Upper lobe of left lung (tissue), 4 donors: Measurements from ENCODE around the gene ROBO1.

ENCODE experiments used
- POLR2A ChIP-seq, 4 donors: fragments of 450-650 bp; IDR thresholded peaks; one replicate each; pipeline ENCODE4 v1.5.1; 2016 to 2017; ENCODE audit warnings: antibody characterized with exemption in 4 of 4, mild to moderate bottlenecking in 2 of 4
- POLR2AphosphoS5 ChIP-seq, 2 donors: sonication (generic); formaldehyde crosslinking; IDR thresholded peaks; one replicate each; pipeline ENCODE4 v1.5.1; 2017; ENCODE audit warnings: antibody characterized with exemption in 2 of 2
- TF ChIP-seq, protein P1 (sequence below), 6 experiments: fragments of 450-650 bp in 4 of 6; fragments of 200-600 bp in 2 of 6; sonication (generic) in 2 of 6; IDR thresholded peaks; one replicate each; pipeline ENCODE4 v1.5.1; 2016 to 2019; ENCODE audit warnings: antibody characterized with exemption in 6 of 6

DNA sequence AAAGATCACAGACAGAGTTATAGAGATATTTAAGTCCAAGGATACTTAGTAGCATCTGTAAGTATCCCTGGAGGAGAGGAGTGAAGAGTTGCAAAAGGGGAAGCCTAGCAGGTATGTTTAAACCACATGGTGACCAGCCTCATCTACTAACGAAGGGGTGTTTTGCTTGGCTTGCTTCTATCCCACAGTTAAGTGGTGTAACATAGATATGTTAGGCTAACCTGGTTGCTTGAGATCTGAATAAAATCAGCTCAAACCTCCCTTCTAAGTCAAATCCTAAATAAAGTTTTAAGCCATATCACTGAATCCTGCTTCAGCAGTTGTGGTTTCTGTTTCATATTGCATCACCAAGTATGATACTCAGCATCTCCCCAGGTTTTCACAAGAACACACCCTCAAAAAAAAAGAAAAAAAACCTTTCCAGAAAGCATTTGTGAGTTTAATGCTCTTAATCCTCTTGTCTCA, 880.2 kb downstream of the ROBO1 start:
- TF ChIP-seq, protein P1, sequence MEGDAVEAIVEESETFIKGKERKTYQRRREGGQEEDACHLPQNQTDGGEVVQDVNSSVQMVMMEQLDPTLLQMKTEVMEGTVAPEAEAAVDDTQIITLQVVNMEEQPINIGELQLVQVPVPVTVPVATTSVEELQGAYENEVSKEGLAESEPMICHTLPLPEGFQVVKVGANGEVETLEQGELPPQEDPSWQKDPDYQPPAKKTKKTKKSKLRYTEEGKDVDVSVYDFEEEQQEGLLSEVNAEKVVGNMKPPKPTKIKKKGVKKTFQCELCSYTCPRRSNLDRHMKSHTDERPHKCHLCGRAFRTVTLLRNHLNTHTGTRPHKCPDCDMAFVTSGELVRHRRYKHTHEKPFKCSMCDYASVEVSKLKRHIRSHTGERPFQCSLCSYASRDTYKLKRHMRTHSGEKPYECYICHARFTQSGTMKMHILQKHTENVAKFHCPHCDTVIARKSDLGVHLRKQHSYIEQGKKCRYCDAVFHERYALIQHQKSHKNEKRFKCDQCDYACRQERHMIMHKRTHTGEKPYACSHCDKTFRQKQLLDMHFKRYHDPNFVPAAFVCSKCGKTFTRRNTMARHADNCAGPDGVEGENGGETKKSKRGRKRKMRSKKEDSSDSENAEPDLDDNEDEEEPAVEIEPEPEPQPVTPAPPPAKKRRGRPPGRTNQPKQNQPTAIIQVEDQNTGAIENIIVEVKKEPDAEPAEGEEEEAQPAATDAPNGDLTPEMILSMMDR (IDR thresholded peaks at IDR 0.05), result no peak
- TF ChIP-seq POLR2A (IDR thresholded peaks at IDR 0.05), result no peak
- TF ChIP-seq POLR2AphosphoS5 (IDR thresholded peaks at IDR 0.05), result no peak
